HG03045 (cell line): ENCODE measurements around the gene PRG2.
"Not testable (repeated sequence)": the region's sequence is repeated elsewhere in the genome, so short reads cannot be mapped to it uniquely, and the experiment has no call there.

ENCODE experiments used
- ATAC-seq: cut with Tn5 transposase; IDR thresholded peaks from one replicate; pipeline ENCODE4 v1.9.1; 2021; ENCODE audit warnings: mild to moderate bottlenecking, moderate library complexity; ENCODE audit not compliant: unreplicated experiment

Gene PRG2

GRCh38 chr11:57421066-57421465 is 30.6 kb upstream of the PRG2 start:
- no peak for ATAC-seq

- ATAC-seq, result no peak
Observed at GRCh38 chr11:57419146-57419545, 28.7 kb upstream of the PRG2 start.

GRCh38 chr11:57418131-57418530 is 27.7 kb upstream of the PRG2 start:
- no peak for ATAC-seq

- ATAC-seq, result no peak
Observed at GRCh38 chr11:57417056-57417455, 26.6 kb upstream of the PRG2 start.

- ATAC-seq, result no peak
Observed at GRCh38 chr11:57416436-57416835, 26.0 kb upstream of the PRG2 start.

- peak; percentile 47 for ATAC-seq
Observed at GRCh38 chr11:57414612-57415212, 24.3 kb upstream of the PRG2 start.

GRCh38 chr11:57413681-57414080 is 23.2 kb upstream of the PRG2 start:
- no peak for ATAC-seq

- no peak for ATAC-seq
Observed at GRCh38 chr11:57410287-57410686, 19.8 kb upstream of the PRG2 start.

GRCh38 chr11:57409321-57410100 is 19.1 kb upstream of the PRG2 start:
- ATAC-seq, result no peak

- ATAC-seq, result no peak
Observed at GRCh38 chr11:57408771-57409170, 18.3 kb upstream of the PRG2 start.

- no peak for ATAC-seq
Observed at GRCh38 chr11:57407941-57408475, 17.6 kb upstream of the PRG2 start.

GRCh38 chr11:57407010-57407920 is 16.8 kb upstream of the PRG2 start:
- no peak for ATAC-seq

- peak; percentile 84 for ATAC-seq
Observed at GRCh38 chr11:57406337-57406904, 16.0 kb upstream of the PRG2 start.

GRCh38 chr11:57405271-57405860 is 14.9 kb upstream of the PRG2 start:
- ATAC-seq, result no peak

GRCh38 chr11:57403802-57404147 is 13.3 kb upstream of the PRG2 start:
- ATAC-seq, result no peak

GRCh38 chr11:57403003-57403801 is 12.8 kb upstream of the PRG2 start:
- not testable (repeated sequence) for ATAC-seq

GRCh38 chr11:57402188-57403002 is 11.9 kb upstream of the PRG2 start:
- ATAC-seq, result no peak

GRCh38 chr11:57399972-57400578 is 9.6 kb upstream of the PRG2 start:
- no peak for ATAC-seq

- ATAC-seq, result no peak
Observed at GRCh38 chr11:57399221-57399620, 8.8 kb upstream of the PRG2 start.
